Measurements from ENCODE around the gene ABLIM1.

DNA sequence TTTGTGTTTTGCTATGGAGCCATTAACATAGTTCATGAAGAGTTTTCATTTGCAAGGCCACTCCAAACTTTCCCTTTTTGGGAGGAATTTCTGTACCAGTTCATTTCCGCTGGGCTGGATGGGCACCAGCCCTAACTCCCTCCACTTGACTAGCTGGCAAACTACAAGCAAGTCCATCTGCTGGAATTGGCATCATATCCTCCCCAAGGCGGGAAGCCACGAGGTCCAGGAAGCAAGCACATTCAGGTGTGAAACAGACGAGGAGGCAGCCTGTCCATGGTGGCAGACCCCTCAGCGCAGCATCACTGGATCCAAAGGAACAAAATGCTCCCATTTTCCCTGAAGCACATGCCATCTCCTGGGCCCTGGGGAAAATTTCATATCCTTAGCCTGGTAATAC is 125.8 kb downstream of the ABLIM1 start:
- TF ChIP-seq, protein P1, sequence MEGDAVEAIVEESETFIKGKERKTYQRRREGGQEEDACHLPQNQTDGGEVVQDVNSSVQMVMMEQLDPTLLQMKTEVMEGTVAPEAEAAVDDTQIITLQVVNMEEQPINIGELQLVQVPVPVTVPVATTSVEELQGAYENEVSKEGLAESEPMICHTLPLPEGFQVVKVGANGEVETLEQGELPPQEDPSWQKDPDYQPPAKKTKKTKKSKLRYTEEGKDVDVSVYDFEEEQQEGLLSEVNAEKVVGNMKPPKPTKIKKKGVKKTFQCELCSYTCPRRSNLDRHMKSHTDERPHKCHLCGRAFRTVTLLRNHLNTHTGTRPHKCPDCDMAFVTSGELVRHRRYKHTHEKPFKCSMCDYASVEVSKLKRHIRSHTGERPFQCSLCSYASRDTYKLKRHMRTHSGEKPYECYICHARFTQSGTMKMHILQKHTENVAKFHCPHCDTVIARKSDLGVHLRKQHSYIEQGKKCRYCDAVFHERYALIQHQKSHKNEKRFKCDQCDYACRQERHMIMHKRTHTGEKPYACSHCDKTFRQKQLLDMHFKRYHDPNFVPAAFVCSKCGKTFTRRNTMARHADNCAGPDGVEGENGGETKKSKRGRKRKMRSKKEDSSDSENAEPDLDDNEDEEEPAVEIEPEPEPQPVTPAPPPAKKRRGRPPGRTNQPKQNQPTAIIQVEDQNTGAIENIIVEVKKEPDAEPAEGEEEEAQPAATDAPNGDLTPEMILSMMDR (conservative IDR thresholded peaks at IDR 0.05), result no peak
- TF ChIP-seq ZFX (IDR thresholded peaks at IDR 0.05), result no peak

Measured in C4-2B (cell line).